ENCODE results near the gene OR12D3. TPM values are rescaled to one million over a fixed set of nuclear protein-coding genes. Genes with fewer than 3 reads are reported as not detected.

Gene OR12D3
- total and polyA plus RNA-seq, 2 experiments from 2014 or later, result not detected

DNA sequence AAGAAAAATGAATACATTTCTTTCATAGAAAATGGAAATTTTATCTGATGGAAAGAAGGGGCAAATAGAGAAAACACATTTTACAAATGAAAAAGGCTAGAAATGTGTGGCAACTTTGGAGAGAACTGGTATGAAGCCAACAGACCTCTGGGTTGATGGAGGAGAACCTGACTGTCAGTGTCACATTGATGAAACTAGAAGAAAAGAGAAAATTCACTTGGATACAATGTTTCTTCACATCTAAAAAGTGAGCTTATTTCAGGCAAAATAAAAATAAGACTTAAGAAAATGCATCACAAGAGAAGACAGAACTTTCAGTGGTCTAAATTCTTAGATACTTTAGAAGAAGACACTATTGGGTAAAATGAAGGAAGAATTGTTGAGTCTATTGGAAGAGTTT lies 20.2 kb upstream of the OR12D3 start, which contains the start of gene OR12D2:
Gene OR12D2 (plus strand): TSS at position 301 of the 400 bp plus-strand sequence. CDS start 1,069 bp downstream, outside the sequence.
- no peak within 1 kb of the TSS for H2AFZ ChIP-seq
- DNase-seq (ENCODE audit: low spot score), result no peak
- H3K4me3 ChIP-seq, result no peak within 1 kb of the TSS
- no peak within 1 kb of the TSS for H3K27ac ChIP-seq
- no peaks in the 10 kb centered on the region for H4K20me1 ChIP-seq (ENCODE audit: insufficient read depth, poor library complexity, severe bottlenecking)
- no peaks in the 10 kb centered on the region for H3K79me2 ChIP-seq
- no peaks in the 10 kb centered on the region for H3K9me2 ChIP-seq (replicated peaks; ENCODE audit: insufficient read depth)
- no peaks in the 10 kb centered on the region for H3K27me3 ChIP-seq
- TF ChIP-seq EZH2 (IDR thresholded peaks at IDR 0.05; ENCODE audit: borderline replicate concordance), result no peak
- TF ChIP-seq, protein P1, sequence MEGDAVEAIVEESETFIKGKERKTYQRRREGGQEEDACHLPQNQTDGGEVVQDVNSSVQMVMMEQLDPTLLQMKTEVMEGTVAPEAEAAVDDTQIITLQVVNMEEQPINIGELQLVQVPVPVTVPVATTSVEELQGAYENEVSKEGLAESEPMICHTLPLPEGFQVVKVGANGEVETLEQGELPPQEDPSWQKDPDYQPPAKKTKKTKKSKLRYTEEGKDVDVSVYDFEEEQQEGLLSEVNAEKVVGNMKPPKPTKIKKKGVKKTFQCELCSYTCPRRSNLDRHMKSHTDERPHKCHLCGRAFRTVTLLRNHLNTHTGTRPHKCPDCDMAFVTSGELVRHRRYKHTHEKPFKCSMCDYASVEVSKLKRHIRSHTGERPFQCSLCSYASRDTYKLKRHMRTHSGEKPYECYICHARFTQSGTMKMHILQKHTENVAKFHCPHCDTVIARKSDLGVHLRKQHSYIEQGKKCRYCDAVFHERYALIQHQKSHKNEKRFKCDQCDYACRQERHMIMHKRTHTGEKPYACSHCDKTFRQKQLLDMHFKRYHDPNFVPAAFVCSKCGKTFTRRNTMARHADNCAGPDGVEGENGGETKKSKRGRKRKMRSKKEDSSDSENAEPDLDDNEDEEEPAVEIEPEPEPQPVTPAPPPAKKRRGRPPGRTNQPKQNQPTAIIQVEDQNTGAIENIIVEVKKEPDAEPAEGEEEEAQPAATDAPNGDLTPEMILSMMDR (IDR thresholded peaks at IDR 0.05; ENCODE audit: poor library complexity), result no peak
- no peak for TF ChIP-seq EZH2phosphoT487 (IDR thresholded peaks at IDR 0.05; ENCODE audit: low read depth, severe bottlenecking, unreplicated experiment)
- H3K36me3 ChIP-seq (replicated peaks; ENCODE audit: insufficient read depth, low read depth), result no peaks in the 10 kb centered on the region
- H3K4me1 ChIP-seq (ENCODE audit: insufficient read depth), result no peaks in the 10 kb centered on the region
- no peaks in the 10 kb centered on the region for H3K9me3 ChIP-seq (ENCODE audit: low read depth)
- H3K4me2 ChIP-seq, result no peak within 1 kb of the TSS

DNA sequence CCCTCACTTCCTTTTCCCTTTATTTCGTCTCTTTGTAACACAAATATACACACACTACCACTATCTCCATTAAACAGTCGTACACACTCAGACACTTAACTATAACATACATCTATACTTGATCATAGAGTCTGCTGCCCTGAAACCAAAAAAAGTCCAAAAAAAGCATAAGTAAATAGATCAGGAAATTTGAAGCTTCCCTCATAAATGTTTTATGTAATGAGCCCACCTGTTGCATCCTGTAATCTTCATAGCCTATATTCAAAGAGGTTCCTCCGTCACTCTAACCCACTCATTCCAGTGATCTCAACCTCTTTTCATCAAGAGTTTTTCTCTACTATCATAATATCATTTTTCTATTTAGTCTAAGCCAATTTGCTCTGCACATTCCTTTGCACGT lies 13.4 kb upstream of the OR12D3 start:
- TF ChIP-seq EZH2phosphoT487 (IDR thresholded peaks at IDR 0.05; ENCODE audit: low read depth, severe bottlenecking, unreplicated experiment), result no peak
- TF ChIP-seq EZH2 (IDR thresholded peaks at IDR 0.05; ENCODE audit: borderline replicate concordance), result no peak
- TF ChIP-seq, protein P1 (IDR thresholded peaks at IDR 0.05; ENCODE audit: poor library complexity), result no peak
- WGBS (ENCODE audit: low lambda C conversion rate, missing lambda C conversion rate), result 66% methylated on average over 4 of the region's 4 CpGs

DNA sequence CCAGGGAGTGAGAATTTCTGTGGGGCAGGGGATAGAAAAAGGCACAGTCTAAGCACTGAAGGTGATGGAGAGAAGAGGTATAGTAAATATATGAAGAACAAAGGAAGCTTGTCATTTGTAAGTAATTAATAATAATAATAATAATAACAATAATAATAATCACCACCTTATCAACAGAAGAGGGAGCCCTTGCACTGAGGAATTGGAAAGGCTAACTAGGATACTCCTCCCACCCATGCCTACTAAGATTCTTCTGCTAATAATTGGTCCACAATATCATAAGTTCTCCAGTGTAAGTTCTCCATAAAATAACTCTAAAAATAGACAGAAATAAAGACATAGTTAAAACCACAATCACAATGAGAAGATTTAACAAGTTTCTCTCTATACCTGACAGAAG lies 912 bp upstream of the OR12D3 start:
- DNase-seq (ENCODE audit: low spot score), result peak; percentile 26
- no peaks in the 10 kb centered on the region for H3K9me2 ChIP-seq (replicated peaks; ENCODE audit: insufficient read depth)
- no peaks in the 10 kb centered on the region for H3K4me1 ChIP-seq (ENCODE audit: insufficient read depth)
- H3K79me2 ChIP-seq, result no peaks in the 10 kb centered on the region
- no peaks in the 10 kb centered on the region for H3K27me3 ChIP-seq
- no peak overlapping the region for H3K27ac ChIP-seq
- H4K20me1 ChIP-seq (ENCODE audit: insufficient read depth, poor library complexity, severe bottlenecking), result no peaks in the 10 kb centered on the region
- no peak overlapping the region for H3K4me3 ChIP-seq
- no peak overlapping the region for H2AFZ ChIP-seq
- H3K9me3 ChIP-seq (ENCODE audit: low read depth), result no peaks in the 10 kb centered on the region
- no peaks in the 10 kb centered on the region for H3K36me3 ChIP-seq (replicated peaks; ENCODE audit: insufficient read depth, low read depth)
- TF ChIP-seq EZH2 (IDR thresholded peaks at IDR 0.05; ENCODE audit: borderline replicate concordance), result no peak
- TF ChIP-seq, protein P1 (IDR thresholded peaks at IDR 0.05; ENCODE audit: poor library complexity), result peak; percentile 36
- no peak overlapping the region for H3K4me2 ChIP-seq

More for the DNA sequence above, 13.4 kb upstream of the OR12D3 start:
- DNase-seq (ENCODE audit: low spot score), result no peak
- Histone ChIP-seq H3K4me3 (no peak overlapping the region), H3K9me3 (ENCODE audit: low read depth) (no peaks in the 10 kb centered on the region), H4K20me1 (ENCODE audit: insufficient read depth, poor library complexity, severe bottlenecking) (no peaks in the 10 kb centered on the region), H3K4me2 (no peak overlapping the region), H3K27ac (no peak overlapping the region), H3K27me3 (peaks cover 6% of the 10 kb centered on the region), H2AFZ (no peak overlapping the region), H3K79me2 (no peaks in the 10 kb centered on the region), H3K36me3 (replicated peaks; ENCODE audit: insufficient read depth, low read depth) (no peaks in the 10 kb centered on the region), H3K4me1 (ENCODE audit: insufficient read depth) (no peaks in the 10 kb centered on the region), H3K9me2 (replicated peaks; ENCODE audit: insufficient read depth) (no peaks in the 10 kb centered on the region)

DNA sequence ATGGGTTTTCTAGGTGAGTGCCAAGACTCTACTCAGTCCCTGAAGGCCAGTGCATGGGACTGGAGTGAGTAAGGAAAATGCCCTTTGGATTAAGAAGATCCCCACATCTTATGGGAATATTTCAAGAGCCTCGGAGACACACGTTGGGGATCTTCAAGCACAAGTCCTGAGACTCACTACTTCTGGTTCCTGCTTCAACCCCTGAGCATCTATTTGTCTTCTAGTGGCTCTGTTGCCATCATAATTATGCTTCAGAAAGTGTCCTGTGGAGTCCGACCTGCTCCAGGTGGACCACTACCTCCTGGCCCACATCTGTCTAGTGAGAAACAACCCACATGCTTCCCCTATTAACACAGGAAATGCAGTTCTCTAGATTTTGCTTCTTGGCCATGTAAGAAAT lies 6.3 kb downstream of the OR12D3 start, which contains the start of gene OR5V1:
Gene OR5V1 (minus strand): TSS at position 101 of the 400 bp plus-strand sequence. CDS start 12,670 bp downstream, outside the sequence.
- Histone ChIP-seq H3K9me2 (replicated peaks; ENCODE audit: insufficient read depth) (no peaks in the 10 kb centered on the region), H2AFZ (no peak within 1 kb of the TSS), H3K27me3 (no peaks in the 10 kb centered on the region), H3K27ac (no peak within 1 kb of the TSS), H3K9me3 (ENCODE audit: low read depth) (no peaks in the 10 kb centered on the region), H4K20me1 (ENCODE audit: insufficient read depth, poor library complexity, severe bottlenecking) (no peaks in the 10 kb centered on the region), H3K4me3 (no peak within 1 kb of the TSS), H3K36me3 (replicated peaks; ENCODE audit: insufficient read depth, low read depth) (no peaks in the 10 kb centered on the region), H3K79me2 (no peaks in the 10 kb centered on the region), H3K4me1 (ENCODE audit: insufficient read depth) (no peaks in the 10 kb centered on the region), H3K4me2 (no peak within 1 kb of the TSS)
- TF ChIP-seq EZH2 (IDR thresholded peaks at IDR 0.05; ENCODE audit: borderline replicate concordance) (no peak), EZH2phosphoT487 (IDR thresholded peaks at IDR 0.05; ENCODE audit: low read depth, severe bottlenecking, unreplicated experiment) (no peak)
- TF ChIP-seq, protein P1 (IDR thresholded peaks at IDR 0.05; ENCODE audit: poor library complexity), result no peak
- DNase-seq (ENCODE audit: low spot score), result no peak
- WGBS (ENCODE audit: low lambda C conversion rate, missing lambda C conversion rate), result 94% methylated on average over 3 of the region's 3 CpGs
